RWPE2 (cell line): ENCODE results near the gene DLK1.

Experiments
- ATAC-seq: fragments of 200-7000 bp; cut with Tn5 transposase; 3 replicates; pipeline ENCODE4 v1.9.1; 2021; ENCODE audit warnings: low read depth
- DNase-seq: peaks from one replicate; pipeline ENCODE4 v3.0.0-alpha.2; 2020; ENCODE audit warnings: low spot score
- H3K27ac ChIP-seq: fragments of 450-650 bp; 2 replicates; pipeline ENCODE4 v1.5.1; 2017; ENCODE audit warnings: mild to moderate bottlenecking; ENCODE audit not compliant: poor library complexity, severe bottlenecking
- H3K27me3 ChIP-seq: fragments of 250-450 bp; sonication (Bioruptor Pico); 2 replicates; pipeline ENCODE4 v1.5.1; 2021; ENCODE audit warnings: mild to moderate bottlenecking, moderate library complexity; ENCODE audit not compliant: insufficient read depth, poor library complexity, severe bottlenecking
- H3K36me3 ChIP-seq: fragments of 250-450 bp; sonication (Bioruptor Pico); 2 replicates; pipeline ENCODE4 v1.5.1; 2020; ENCODE audit warnings: low read depth, mild to moderate bottlenecking, moderate library complexity
- H3K4me1 ChIP-seq: fragments of 250-450 bp; sonication (Bioruptor Pico); 2 replicates; pipeline ENCODE4 v1.5.1; 2021; ENCODE audit warnings: mild to moderate bottlenecking, moderate library complexity; ENCODE audit not compliant: insufficient read depth, poor library complexity, severe bottlenecking
- H3K4me3 ChIP-seq: fragments of 250-450 bp; sonication (Bioruptor Pico); 2 replicates; pipeline ENCODE4 v1.5.1; 2021; ENCODE audit warnings: mild to moderate bottlenecking, moderate library complexity; ENCODE audit not compliant: severe bottlenecking
- H3K9me3 ChIP-seq: fragments of 250-450 bp; sonication (Bioruptor Pico); 2 replicates; pipeline ENCODE4 v1.5.1; 2021; ENCODE audit warnings: mild to moderate bottlenecking, moderate library complexity; ENCODE audit not compliant: severe bottlenecking
- TF ChIP-seq, protein P1 (sequence below): fragments of 450-650 bp; IDR thresholded peaks from one replicate; pipeline ENCODE4 v1.5.1; 2017; ENCODE audit warnings: mild to moderate bottlenecking, moderate library complexity; ENCODE audit not compliant: poor library complexity, severe bottlenecking

Gene DLK1

DNA sequence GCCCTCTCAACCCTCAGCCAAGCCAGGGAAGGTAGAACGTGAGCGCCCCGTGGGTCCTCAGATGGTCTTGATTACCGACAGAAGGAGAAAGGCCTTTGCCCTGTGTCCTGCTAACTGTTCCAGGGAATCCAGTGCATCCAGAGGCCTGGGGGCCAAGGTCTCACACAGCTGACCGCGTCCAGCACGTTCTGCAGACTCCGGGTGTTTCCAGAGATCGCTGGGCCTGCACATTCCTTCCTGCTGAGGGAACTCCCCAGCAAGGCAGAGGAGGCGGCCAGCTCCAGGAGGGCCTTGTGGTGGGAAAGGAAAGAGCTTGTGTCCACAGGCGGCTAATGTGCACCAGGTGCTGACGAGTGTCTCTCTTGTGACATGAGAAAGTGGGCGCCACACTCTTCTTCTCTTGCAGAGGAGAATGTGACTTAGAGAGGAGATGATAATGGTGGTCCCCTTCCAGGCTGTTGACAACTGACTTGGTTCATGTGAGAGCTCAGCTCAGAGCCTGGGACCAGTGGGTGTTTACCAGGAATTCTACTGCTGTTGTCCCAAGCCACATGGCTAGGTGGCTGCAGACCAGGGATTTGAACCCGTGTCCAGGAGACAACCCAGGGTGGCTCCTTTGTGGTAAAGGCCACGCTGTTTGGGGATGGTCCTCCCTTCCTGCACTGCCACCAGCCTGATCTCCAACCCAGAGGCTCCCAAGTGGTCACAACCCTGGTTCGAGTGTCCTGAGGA is 46.8 kb upstream of the DLK1 start:
- H3K4me1 ChIP-seq = peaks cover 11% of the 10 kb centered on the region
- no peak for DNase-seq
- ATAC-seq = no peak
- H3K27me3 ChIP-seq = no peaks in the 10 kb centered on the region
- TF ChIP-seq, protein P1, sequence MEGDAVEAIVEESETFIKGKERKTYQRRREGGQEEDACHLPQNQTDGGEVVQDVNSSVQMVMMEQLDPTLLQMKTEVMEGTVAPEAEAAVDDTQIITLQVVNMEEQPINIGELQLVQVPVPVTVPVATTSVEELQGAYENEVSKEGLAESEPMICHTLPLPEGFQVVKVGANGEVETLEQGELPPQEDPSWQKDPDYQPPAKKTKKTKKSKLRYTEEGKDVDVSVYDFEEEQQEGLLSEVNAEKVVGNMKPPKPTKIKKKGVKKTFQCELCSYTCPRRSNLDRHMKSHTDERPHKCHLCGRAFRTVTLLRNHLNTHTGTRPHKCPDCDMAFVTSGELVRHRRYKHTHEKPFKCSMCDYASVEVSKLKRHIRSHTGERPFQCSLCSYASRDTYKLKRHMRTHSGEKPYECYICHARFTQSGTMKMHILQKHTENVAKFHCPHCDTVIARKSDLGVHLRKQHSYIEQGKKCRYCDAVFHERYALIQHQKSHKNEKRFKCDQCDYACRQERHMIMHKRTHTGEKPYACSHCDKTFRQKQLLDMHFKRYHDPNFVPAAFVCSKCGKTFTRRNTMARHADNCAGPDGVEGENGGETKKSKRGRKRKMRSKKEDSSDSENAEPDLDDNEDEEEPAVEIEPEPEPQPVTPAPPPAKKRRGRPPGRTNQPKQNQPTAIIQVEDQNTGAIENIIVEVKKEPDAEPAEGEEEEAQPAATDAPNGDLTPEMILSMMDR = no peak
- H3K27ac ChIP-seq = no peak overlapping the region
- no peaks in the 10 kb centered on the region for H3K36me3 ChIP-seq
- H3K4me3 ChIP-seq = no peak overlapping the region
- no peaks in the 10 kb centered on the region for H3K9me3 ChIP-seq

DNA sequence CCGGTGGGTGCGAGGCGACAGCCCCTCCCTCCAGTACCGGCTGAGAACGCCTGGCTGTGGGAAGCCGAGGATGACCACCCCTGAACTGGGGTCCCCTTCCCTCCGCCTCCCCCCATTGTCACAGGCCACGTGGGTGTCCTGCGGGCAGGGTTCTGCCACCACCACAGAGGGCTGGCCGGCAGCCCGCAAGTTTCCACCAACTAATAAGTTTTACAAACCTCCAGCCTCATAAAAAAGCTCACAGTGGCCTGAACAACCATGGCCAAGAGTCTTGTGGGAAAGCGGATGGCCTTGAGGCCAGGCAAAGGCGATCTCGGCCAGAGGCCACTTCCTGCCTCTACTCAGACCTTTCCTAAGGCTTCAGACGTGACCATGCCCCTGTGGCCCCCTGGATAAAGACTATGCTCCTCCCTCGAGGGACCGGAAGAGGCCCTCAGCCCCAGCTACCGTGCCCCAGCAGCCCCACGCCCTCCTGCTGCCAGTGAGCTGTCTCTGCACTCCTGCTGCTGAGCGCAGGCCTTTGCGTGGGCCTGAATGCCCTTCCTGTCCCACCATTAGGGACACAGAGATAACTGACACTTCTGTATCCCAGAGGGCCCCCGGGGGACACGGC is 46.1 kb upstream of the DLK1 start:
- Histone ChIP-seq H3K4me3 (no peak overlapping the region), H3K36me3 (no peaks in the 10 kb centered on the region), H3K27ac (no peak overlapping the region), H3K27me3 (no peaks in the 10 kb centered on the region), H3K4me1 (peaks cover 11% of the 10 kb centered on the region), H3K9me3 (no peaks in the 10 kb centered on the region)
- DNase-seq (no peak), ATAC-seq (no peak)
- TF ChIP-seq, protein P1 = no peak

DNA sequence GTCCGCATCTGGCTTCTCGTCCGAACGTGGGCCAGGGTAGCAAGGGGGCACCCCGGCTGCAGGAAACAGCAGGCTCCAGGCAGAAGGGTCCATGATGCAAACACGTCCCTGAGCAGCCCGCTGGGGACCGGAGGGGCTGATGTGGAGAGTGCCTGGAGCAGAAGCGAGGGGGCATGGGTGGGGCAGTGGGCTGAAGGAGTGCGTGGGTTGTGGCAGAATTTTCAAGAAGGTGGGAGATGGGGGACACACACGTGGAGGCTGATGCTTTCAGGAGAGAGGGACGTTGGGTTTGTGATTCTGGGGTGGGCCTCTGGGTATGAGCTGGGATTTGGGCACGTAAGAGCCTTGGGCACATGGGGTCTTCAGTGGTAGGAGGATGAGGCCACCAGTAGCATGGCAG is 45.6 kb upstream of the DLK1 start:
- ATAC-seq (no peak), DNase-seq (no peak)
- H3K4me3 ChIP-seq = no peak overlapping the region
- H3K27ac ChIP-seq = no peak overlapping the region
- H3K36me3 ChIP-seq = no peaks in the 10 kb centered on the region
- peaks cover 7% of the 10 kb centered on the region for H3K4me1 ChIP-seq
- no peaks in the 10 kb centered on the region for H3K27me3 ChIP-seq
- TF ChIP-seq, protein P1 = no peak
- H3K9me3 ChIP-seq = no peaks in the 10 kb centered on the region

DNA sequence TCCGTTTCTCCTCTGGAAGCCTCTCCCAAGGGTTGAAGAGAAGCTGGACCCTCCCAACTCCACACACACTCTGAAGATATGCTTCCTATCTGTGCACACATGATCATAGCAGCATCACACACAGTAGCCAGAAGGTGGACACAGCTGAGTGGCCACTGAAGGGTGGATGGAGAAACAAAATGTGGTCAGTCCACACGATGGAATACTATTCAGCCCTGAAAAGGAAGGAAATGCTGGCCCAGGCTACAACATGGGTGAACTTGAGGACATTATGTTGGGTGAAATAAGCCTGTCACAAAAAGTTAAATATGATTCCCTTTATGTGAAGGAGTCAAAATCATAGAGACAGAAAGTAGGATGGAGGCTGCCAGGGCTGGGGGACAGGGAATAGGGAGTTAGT is 43.9 kb upstream of the DLK1 start:
- H3K27ac ChIP-seq = no peak overlapping the region
- no peaks in the 10 kb centered on the region for H3K4me1 ChIP-seq
- no peak overlapping the region for H3K4me3 ChIP-seq
- no peaks in the 10 kb centered on the region for H3K27me3 ChIP-seq
- DNase-seq (no peak), ATAC-seq (no peak)
- H3K36me3 ChIP-seq = no peaks in the 10 kb centered on the region
- no peaks in the 10 kb centered on the region for H3K9me3 ChIP-seq
- TF ChIP-seq, protein P1 = no peak

DNA sequence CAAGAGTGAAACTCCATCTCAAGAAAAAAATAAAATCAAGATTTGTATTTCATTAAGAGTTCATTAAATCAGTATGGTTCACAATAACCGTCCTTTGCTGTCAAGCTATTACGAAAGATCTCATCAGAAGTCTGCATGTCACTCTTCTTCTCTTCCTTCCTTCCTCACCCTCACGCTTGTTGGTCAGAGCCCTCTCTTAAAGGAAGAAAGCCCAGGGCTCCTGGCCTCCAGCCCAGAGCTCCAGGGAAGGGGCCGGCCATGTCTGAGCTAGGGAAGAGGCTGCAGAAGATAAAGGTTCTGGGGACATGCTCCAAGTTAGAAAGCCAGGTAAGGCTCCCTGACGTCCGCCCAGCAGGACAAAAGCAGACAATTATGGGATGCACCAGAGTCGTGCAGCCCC is 43.1 kb upstream of the DLK1 start:
- no peak for DNase-seq
- no peak for ATAC-seq

More for the DNA sequence above, 43.1 kb upstream of the DLK1 start:
- Histone ChIP-seq H3K4me3 (no peak overlapping the region), H3K27ac (no peak overlapping the region), H3K36me3 (no peaks in the 10 kb centered on the region), H3K4me1 (peaks cover 1% of the 10 kb centered on the region), H3K27me3 (no peaks in the 10 kb centered on the region), H3K9me3 (no peaks in the 10 kb centered on the region)
- TF ChIP-seq, protein P1 = no peak
